Lower leg skin (tissue), 4 donors: Measurements from ENCODE around the gene BBS5. TPM values are rescaled to one million over a fixed set of nuclear protein-coding genes. Genes with fewer than 3 reads are reported as not detected.
"Not testable (repeated sequence)": the region's sequence is repeated elsewhere in the genome, so short reads cannot be mapped to it uniquely, and the experiment has no call there.

Experiments
- DNase-seq, 2 donors: peaks; one replicate each; pipeline ENCODE4 v3.0.0-alpha.2; 2019; ENCODE audit warnings: low spot score in 2 of 2
- H3K4me3 ChIP-seq: fragments of 200-600 bp; sonication (generic); 2 replicates; pipeline ENCODE4 v1.5.1; 2017; ENCODE audit warnings: mild to moderate bottlenecking, low read depth; ENCODE audit not compliant: poor library complexity, severe bottlenecking
- POLR2A ChIP-seq, 2 donors: fragments of 450-650 bp; IDR thresholded peaks; one replicate each; pipeline ENCODE4 v1.6.1; 2016 to 2017; ENCODE audit warnings: antibody characterized with exemption in 2 of 2, mild to moderate bottlenecking in 1 of 2, moderate library complexity in 1 of 2
- WGBS, 2 donors: methylation state at CpG; one replicate each; pipeline ENCODE4 v1.1.5; 2018; 5-methylcytosine and 5-hydroxymethylcytosine counted together
- intact Hi-C: fragments of 100-400 bp; cut with DNase I; formaldehyde crosslinking; loops from one replicate; pipeline ENCODE4 v1.15.0; 2023; ENCODE audit warnings: low total_unique reads
- total RNA-seq, 4 donors: library from RNA; depleted of rRNA; stranded (reverse); fragments of >200 nt; gene quantifications; one replicate each; pipeline ENCODE4 v1.1.0, GENCODE V29; 2016
- TF ChIP-seq, protein P1 (sequence below), 3 donors: fragments of 450-650 bp; IDR thresholded peaks; one replicate each; pipeline ENCODE4 v1.5.1; 2016; ENCODE audit warnings: antibody characterized with exemption in 3 of 3, mild to moderate bottlenecking in 3 of 3, moderate library complexity in 2 of 3

Gene BBS5
- total RNA-seq, 4 donors from 2014 or later, result 4.7 to 7.9 (median 5.3) TPM

DNA sequence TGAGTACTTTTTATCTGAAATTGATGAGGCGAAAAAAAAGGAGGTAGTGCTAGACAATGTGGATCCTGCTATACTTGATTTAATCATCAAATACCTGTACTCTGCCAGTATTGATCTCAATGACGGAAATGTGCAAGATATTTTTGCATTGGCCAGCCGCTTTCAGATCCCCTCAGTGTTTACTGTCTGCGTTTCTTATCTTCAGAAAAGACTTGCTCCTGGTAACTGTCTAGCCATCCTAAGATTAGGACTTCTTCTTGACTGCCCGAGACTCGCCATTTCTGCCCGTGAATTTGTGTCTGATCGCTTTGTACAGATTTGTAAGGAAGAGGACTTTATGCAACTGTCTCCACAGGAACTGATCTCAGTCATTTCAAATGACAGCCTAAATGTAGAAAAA, 30.7 kb downstream of the BBS5 start:
- WGBS, 2 donors, result 97 to 98% methylated on average over 8 of the region's 8 CpGs
- H3K4me3 ChIP-seq, result no peak overlapping the region
- no peak for TF ChIP-seq POLR2A (IDR thresholded peaks at IDR 0.05)
- TF ChIP-seq, protein P1, sequence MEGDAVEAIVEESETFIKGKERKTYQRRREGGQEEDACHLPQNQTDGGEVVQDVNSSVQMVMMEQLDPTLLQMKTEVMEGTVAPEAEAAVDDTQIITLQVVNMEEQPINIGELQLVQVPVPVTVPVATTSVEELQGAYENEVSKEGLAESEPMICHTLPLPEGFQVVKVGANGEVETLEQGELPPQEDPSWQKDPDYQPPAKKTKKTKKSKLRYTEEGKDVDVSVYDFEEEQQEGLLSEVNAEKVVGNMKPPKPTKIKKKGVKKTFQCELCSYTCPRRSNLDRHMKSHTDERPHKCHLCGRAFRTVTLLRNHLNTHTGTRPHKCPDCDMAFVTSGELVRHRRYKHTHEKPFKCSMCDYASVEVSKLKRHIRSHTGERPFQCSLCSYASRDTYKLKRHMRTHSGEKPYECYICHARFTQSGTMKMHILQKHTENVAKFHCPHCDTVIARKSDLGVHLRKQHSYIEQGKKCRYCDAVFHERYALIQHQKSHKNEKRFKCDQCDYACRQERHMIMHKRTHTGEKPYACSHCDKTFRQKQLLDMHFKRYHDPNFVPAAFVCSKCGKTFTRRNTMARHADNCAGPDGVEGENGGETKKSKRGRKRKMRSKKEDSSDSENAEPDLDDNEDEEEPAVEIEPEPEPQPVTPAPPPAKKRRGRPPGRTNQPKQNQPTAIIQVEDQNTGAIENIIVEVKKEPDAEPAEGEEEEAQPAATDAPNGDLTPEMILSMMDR (IDR thresholded peaks at IDR 0.05), result no peak
- no peak for DNase-seq
- intact Hi-C loops, result no loop called here

- TF ChIP-seq, protein P1 (IDR thresholded peaks at IDR 0.05), result no peak
- no peak for TF ChIP-seq POLR2A (IDR thresholded peaks at IDR 0.05)
- intact Hi-C loops, result no loop called here
- no peak for DNase-seq
- 92 to 94% methylated on average over 4 of the region's 4 CpGs for WGBS, 2 donors
- H3K4me3 ChIP-seq, result no peak overlapping the region
These were observed 31.2 kb downstream of the BBS5 start for GRCh38 chr2:169510496-169510895.

GRCh38 chr2:169511818-169512217, 32.5 kb downstream of the BBS5 start:
- no peak for TF ChIP-seq POLR2A (IDR thresholded peaks at IDR 0.05)
- TF ChIP-seq, protein P1 (IDR thresholded peaks at IDR 0.05), result no peak
- intact Hi-C loops, result no loop called here
- 96 to 100% methylated on average over 1 of the region's 1 CpG for WGBS, 2 donors
- H3K4me3 ChIP-seq, result no peak overlapping the region
- no peak for DNase-seq

DNA sequence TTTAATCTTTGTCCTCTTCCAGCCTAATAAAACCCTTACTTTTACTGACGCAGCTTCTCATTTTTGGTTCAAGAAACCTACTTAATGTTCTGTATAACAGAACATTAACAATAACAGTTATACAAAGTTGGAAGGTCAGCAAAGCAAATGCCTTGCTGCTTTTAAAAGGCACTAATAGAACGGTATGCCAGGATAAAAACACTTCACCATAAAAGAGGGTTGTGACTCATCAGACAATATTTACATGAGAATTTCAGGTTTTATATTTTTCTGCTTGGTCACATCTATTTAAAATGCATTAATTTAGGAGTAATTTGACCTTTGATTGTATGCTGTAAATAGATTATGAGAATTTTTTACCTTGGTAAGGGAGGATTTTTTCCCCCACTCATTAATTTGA, 33.2 kb downstream of the BBS5 start:
- no peak overlapping the region for H3K4me3 ChIP-seq
- no peak for DNase-seq
- TF ChIP-seq, protein P1 (IDR thresholded peaks at IDR 0.05), result no peak
- no peak for TF ChIP-seq POLR2A (IDR thresholded peaks at IDR 0.05)
- WGBS, 2 donors, result 80 to 88% methylated on average over 2 of the region's 2 CpGs
- intact Hi-C loops, result no loop called here

- H3K4me3 ChIP-seq, result no peak overlapping the region
- 96 to 97% methylated on average over 1 of the region's 1 CpG for whole genome bisulfite sequencing, 2 donors
- intact Hi-C loops, result no loop called here
- TF ChIP-seq, protein P1 (IDR thresholded peaks at IDR 0.05), result no peak
- no peak for TF ChIP-seq POLR2A (IDR thresholded peaks at IDR 0.05)
- no peak for DNase-seq
These were observed 33.8 kb downstream of the BBS5 start for GRCh38 chr2:169513094-169513493.

GRCh38 chr2:169513926-169514325, 34.6 kb downstream of the BBS5 start:
- no peak overlapping the region for H3K4me3 ChIP-seq
- 74 to 86% methylated on average over 3 of the region's 3 CpGs for WGBS, 2 donors
- intact Hi-C loops, result no loop called here
- no peak for TF ChIP-seq POLR2A (IDR thresholded peaks at IDR 0.05)
- TF ChIP-seq, protein P1 (IDR thresholded peaks at IDR 0.05), result no peak
- no peak for DNase-seq

DNA sequence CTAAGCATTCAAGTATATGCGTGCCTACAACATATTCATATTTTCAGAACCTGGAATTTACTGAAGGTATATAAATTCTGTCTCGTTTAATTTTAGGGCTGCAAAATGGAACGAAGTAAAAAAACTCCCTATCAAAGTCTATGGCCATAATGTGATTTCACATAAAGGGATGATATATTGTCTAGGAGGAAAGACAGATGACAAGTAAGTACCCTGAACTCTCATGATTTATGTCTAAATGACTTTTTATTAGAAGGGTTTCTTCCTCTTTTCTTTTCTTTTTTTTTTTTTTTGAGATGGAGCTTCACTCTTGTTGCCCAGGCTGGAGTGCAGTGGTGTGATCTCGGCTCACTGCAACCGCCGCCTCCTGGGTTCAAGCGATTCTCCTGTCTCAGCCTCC, 35.5 kb downstream of the BBS5 start:
- WGBS, 2 donors, result 93 to 94% methylated on average over 7 of the region's 7 CpGs
- intact Hi-C loops, DNase-seq, H3K4me3 ChIP-seq: not testable (repeated sequence)

DNA sequence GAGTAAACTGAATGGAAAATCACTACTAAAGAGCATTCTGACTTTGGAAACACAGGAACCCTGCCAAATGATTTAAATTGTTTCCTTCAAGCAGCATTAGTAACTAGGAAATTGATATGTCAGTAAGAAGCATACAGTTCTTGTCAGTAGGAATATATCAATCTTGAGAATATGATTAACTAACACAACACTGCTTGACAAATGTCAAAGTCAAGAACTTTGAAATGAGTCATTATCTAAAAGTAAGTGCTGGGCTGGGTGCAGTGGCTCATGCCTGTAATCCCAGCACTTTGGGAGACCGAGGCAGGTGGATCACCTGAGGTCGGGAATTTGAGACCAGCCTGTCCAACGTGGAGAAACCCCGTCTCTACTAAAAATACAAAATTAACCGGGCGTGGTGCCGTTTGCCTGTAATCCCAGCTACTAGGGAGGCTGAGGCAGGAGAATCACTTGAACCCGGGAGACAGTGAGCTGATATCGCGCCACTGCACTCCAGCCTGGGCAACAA, 37.2 kb downstream of the BBS5 start:
- DNase-seq, intact Hi-C loops, H3K4me3 ChIP-seq: not testable (repeated sequence)
- 93 to 95% methylated on average over 10 of the region's 10 CpGs for WGBS, 2 donors
